Left colon (tissue), 2 donors: ENCODE data around the gene FRZB. TPM values are rescaled to one million over a fixed set of nuclear protein-coding genes. Genes with fewer than 3 reads are reported as not detected.

Source experiments
- ATAC-seq: fragments of 200-7000 bp; cut with Tn5 transposase; one replicate; pipeline ENCODE4 v1.9.1; 2020; ENCODE audit warnings: mild to moderate bottlenecking, moderate library complexity
- DNase-seq, 2 donors: peaks; one replicate each; pipeline ENCODE4 v3.0.0-alpha.2; 2020
- intact Hi-C, 2 donors: fragments of 100-400 bp; cut with DNase I in 1 of 2; cut with micrococcal nuclease in 1 of 2; formaldehyde crosslinking; loops; one replicate each; pipeline versions ENCODE4 v1.11.2 to v1.14.0; 2022; cut with DNase I, micrococcal nuclease
- long read RNA-seq: library from polyadenylated mRNA; unstranded; transcript quantifications from one replicate; pipeline ENCODE4 v2.0.0, GENCODE V29; 2021
- total RNA-seq, 2 donors: library from RNA; stranded (reverse); fragmentation: NEBNext Ultra II Directional; extraction: Animal tissue kit (Norgen Biotek cat#: 25700); gene quantifications; one replicate each; pipeline ENCODE4 v1.2.1, GENCODE V29; 2021
- donor health status: DM: no; HTN: no; CAD: no.
- donor health status: DM: yes; HTN: yes; CAD: no.

The FRZB gene, protein sequence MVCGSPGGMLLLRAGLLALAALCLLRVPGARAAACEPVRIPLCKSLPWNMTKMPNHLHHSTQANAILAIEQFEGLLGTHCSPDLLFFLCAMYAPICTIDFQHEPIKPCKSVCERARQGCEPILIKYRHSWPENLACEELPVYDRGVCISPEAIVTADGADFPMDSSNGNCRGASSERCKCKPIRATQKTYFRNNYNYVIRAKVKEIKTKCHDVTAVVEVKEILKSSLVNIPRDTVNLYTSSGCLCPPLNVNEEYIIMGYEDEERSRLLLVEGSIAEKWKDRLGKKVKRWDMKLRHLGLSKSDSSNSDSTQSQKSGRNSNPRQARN
- 10 to 100 TPM; 15.2 to 20.5 TPM for total RNA-seq
- long read RNA-seq, transcript FRZB-201 (6 exons, 3,162 nt), result major isoform, 61 of 62 reads
- long read RNA-seq, partial matches to known transcripts, result 0 of 62 reads
- long read RNA-seq, other reads (novel, unspliced or antisense), result 1 of 62 reads

DNA sequence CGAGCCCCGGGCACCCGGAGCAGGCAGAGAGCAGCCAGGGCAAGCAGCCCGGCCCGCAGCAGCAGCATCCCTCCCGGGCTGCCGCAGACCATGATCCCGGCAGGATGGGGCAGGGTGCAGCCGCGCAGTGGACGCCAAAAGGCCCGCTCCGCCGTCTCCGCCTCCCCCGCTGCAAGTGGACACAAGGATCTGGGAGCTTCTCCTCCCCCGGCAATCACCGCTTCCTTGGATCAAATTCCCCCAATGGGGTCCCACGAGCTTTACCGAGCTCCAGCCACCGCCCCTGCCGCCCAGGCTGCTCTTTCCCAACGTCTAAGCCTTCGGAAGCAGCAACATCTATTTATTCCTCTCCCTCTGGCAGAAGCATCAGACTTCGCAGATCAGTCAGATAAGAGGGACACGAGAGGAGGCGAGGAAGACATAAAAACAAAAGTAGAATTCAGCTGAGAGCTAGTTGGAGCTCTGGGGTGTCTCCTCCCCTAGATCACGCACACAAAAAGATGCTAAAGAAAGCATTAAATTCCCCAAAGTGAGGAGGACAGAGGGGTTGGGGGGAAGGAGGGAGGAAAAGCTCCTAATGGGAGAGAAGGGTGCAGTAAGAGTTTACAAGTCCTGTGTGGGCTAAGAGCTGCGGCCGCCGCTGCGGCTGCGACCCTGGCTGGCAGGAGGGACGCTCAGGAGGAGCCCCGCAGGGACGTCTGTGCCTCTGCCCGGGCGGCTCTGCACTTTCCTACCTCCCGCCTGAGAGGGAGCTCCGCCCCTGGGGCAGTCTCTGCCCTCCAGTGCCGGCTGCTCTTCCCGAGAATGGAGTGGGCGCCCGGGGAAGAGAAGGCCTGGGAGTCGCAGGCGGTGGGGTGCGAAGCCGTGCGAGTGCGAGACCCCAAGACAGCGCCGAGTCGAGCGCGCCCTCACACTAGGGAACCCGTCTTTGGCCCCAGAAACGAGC lies at the start of gene FRZB:
Gene FRZB (minus strand): TSS at position 177 of the 946 bp plus-strand sequence. CDS start 85 bp downstream, at position 92.
- ATAC-seq (peak; percentile 80), DNase-seq (peak; percentile 46 to 56)
- intact Hi-C loops, result no loop called here

DNA sequence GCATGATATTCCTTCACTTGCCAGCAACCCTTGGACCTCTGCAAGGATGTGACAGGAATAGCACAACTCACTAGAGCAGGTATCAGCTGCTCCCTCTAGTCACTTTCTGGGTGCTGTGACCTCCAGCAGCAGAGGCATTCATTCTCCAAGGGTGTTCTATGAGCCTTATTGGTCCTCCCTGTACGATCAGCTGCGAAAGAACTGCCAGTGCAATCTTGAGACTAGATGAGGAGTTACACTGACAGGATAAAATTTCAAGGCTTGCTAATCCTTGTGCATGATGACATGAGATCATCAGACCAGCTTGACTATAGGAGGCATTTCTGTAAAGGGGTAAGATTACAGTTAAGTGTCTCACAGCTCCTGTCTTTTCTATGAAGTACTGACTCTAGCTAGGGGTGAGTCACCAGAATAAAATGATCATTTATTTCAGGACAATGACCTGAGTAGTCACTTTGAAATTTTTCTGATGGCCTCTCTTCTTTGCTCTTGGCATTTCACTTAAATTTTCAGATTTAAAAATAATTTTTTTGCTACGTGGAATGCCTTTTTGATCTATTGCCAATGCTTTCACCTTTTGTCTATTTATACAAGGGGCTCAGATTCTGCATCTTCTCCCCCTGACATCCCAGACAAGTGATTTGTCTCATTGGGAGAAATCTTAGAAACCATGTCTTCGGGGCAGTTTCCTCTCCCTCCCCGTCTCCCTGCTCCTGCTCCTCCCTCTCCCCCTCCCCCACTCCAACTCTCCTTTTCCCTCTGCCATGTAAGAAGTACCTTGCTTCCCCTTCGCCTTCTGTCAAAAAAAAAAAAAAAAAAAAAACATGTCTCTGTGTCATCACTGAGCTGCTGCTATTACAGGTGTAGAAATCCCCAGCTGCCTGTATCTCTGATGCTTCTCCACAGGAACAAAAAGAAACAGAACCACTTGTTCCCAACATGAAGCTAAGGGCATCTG lies 49.2 kb upstream of the FRZB start:
- intact Hi-C loops, result no loop called here
- ATAC-seq (no peak), DNase-seq (no peak)

DNA sequence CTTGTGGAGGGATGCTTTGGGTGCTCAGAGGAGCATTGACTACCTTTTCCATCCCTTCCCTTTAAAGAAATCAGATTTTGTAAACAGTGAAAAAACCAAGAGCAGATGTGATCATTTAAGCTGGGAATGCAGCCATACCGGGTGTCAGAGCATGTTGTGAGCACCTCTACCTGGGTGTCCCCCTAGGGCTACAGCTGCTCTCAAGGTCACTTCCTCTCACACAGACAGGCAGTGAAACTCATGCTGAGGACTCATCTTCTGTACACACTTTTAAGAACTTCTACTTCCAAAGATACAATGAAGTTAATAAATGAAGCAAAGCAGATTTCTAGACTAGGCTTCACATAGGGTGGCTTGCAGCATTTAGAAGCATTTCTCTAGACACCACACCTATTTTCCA lies 48.4 kb upstream of the FRZB start:
- ATAC-seq, result no peak
- DNase-seq, result no peak
- intact Hi-C loops, result no loop called here

DNA sequence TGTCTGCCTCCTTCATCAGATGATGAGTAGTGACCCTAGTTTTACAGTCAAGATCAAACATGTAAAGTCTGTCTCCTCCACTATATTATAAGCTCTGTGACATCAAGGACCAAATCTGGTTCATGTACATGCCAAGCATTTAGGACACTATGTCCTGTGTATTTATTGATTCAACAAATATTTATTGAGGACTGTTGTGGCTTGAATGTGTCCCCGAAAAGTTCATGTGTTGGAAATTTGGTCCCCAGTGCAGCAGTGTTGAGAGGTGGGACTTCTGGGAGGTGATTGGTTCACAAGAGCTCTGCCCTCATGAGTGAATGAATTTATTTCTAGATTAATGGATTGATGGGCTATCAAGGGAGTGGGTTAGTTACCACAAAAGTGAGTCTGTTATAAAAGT lies 46.6 kb upstream of the FRZB start:
- no peak for DNase-seq
- intact Hi-C loops, result no loop called here
- ATAC-seq, result no peak

DNA sequence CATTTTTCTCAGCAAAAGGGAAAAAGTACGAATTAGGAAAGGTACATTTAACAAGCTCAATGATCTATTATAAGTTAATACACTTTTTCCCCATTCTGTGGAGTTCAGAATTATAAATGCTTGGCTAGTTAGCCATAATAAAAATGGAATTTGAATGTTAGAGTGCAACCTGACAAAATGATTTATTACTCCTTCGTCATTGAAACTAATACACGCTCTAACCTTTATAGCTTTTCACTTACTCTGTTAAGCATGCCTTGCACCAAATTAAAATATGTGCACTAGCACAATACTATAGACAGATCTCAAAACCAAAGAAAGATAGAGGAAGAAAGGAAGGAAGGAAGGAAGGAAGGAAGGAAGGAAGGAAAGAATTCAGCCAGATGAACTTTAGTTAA lies 46.1 kb upstream of the FRZB start:
- DNase-seq, result no peak
- intact Hi-C loops, result no loop called here
- no peak for ATAC-seq

DNA sequence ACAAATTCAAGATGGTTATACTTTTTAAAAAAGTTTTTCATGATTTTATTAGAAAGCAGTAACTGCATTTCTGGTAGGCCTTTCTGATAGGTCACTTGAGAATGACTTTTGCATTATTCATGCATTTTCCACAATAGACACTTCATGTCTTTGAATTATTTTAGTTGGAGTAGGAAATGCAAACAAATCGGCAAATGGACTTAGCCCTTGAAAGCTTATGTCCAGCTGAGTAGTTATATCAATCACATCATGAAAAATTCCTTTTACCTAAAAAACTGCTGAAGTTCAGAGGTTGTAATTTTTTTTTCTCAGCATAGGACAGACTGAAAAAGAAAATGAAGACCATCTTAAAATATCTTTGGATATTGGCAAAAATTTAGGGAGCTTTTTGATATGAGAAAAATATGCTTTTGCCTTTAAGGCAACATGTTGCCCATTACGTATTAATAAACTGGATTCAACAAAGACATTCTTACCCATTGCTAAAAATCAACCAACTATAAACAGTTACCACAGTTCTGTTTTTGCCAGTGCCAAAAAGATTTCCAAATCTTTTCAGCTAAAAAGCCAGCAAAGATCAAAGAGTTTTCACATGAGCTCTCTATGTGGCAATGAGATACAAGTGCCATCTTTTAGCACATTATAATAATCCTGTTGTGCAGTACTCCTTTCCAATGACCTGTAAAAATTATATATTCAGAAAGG lies 45.5 kb upstream of the FRZB start:
- ATAC-seq (no peak), DNase-seq (no peak)
- intact Hi-C loops, result no loop called here

DNA sequence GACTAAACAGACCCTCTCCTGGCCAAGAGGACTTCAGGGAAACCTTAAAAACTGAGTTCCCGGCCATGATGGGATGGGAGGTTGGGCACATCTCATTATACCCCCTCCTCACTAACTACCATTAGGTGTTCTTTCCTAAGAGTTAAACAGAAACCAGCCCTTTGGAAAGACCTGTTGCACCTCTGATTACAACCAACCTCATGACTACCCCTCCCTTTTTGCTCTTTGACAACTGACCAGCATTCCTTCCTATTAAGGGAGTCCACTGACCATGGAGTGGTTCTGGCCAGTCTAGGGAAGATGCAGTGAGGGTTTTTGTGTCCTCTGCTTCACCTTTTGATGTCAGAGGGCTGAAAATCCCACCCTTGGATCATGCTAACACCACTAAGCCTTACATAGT lies 44.5 kb upstream of the FRZB start:
- no peak for ATAC-seq
- intact Hi-C loops, result no loop called here

DNA sequence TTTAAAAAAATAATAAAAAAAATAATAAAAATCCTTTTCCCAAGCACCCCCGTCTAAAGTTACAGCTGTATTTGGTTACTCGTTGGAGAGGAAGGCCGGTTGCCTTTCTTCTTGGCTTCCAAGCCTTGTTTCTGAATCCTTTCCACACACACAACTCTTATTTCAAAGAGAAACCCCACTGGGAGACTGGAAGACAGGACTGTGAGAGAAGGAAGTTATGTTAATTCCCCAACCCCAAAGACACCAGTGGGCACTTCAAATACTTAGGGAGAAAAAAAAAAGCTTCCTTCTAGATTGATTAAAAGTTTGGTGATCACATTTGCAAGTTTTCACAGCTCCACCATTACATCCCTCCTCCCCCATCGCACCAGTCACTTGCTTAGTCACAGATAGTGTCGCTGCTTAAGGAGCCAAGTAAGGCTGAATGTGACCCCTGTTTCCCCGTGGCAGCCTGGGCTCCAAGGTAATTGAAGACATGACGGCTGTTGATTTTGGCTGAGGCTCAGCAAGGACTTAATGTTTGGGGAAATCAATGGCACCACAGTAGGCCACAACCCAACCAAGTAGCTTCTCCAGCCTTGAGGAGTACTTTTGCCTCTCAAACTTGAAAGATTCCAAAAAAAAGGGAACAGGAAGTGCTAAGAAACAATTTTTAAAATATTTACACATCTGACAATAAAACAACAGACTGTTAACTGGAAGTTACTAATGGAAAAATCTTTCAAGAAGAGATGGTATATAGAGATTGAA lies 40.8 kb upstream of the FRZB start:
- ATAC-seq, result peak; percentile 25
- intact Hi-C loops, result no loop called here

More for the DNA sequence above, 44.5 kb upstream of the FRZB start:
- DNase-seq, result no peak

DNA sequence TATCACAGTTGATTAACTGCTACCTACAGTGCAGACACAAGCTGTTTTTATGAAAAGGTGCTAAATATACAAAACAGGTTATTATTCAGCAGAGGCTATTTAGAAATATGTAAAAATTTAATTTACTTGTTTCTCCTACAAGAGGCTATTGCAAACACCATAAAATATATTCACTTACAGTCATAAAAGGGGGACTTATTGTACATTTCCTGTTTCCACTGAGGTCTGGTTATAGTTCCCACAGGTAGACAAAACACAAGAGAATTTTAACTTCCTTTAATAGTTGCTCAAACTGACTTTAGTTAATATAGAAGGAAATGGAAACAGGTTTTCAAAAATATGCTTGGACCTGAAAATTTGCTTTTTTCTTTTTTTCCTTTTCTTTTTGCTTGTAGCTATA lies 40.0 kb upstream of the FRZB start:
- intact Hi-C loops, result no loop called here
- peak; percentile 67 for ATAC-seq
- no peak for DNase-seq

More for the DNA sequence above, 40.8 kb upstream of the FRZB start:
- DNase-seq, result no peak

DNA sequence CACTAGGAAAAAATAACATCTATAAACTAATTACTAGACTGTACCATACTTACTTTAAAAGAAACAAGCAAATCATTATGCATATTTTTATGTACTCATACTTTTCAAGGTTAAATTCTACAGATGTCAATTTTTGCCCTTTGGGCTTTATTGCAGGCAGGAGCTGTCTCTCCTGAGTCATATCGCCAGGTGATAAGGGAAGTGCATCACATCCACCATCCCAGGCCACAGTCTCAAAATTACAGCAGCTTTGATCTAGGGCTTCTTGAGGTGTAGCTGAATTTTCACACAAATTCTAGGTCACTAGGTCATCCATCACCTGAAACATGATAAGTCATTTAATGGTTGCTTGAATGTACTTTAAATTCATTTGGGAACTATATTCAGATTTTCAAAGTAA lies 38.4 kb upstream of the FRZB start:
- intact Hi-C loops, result no loop called here

DNA sequence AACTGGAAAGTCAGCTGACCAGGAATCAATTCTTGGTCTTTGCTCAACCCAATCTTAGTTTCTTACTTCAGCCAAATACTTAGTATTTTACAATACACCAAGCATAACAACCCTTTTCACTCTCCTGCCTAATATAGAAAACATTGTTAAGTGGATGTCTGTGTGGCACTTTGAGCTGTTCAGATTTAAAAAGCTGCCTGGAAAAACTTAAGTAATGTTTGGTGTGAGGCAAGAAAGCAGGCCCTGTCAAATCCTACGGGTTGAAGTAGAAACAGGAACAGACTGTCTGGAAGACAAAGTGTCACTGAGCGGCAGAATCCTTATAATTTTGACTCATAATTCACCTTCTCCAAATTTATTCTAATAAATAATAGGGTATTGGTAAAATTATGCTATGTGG lies 37.1 kb upstream of the FRZB start:
- no peak for ATAC-seq
- intact Hi-C loops, result no loop called here
- no peak for DNase-seq

More for the DNA sequence above, 38.4 kb upstream of the FRZB start:
- DNase-seq, result no peak
- no peak for ATAC-seq

DNA sequence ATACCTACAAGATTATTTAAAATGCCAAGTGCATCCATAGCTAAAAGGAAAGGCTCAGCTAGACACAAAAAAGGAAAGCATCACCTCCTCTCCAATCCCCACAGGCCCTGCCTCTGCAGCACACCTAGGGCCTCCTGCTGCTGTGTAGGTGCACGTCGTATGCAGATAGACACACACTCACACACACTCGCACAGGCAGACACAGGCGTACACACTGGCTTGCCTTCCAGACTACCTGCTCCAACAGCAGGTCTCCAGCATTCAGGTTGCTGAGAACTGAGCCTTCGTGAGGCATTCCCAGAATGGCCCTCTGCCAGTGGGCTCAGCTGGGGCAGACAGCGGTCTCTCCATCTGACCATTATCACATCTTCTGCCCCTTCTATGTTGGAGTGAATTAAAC lies 35.3 kb upstream of the FRZB start:
- intact Hi-C loops, result no loop called here
- DNase-seq (no peak), ATAC-seq (no peak)

DNA sequence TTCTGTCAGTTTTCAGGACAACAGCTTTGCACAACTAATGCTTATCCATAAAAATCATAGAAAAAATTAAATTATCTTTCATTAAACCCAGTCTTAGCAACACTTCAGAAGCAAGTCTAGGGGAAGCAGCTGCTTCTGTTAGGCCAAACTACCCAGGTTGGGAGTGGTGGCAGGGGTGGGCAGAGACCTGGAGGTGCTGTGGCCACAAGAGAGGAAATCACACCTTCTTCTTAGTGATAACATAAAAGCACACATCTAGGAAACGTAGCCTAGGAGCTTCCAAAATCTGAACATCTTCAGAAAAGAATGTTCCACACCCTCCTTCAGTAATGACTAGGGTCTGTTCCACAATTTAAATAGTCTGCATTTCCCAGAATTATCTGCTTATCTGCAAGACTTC lies 32.3 kb upstream of the FRZB start:
- intact Hi-C loops, result no loop called here
- no peak for ATAC-seq

DNA sequence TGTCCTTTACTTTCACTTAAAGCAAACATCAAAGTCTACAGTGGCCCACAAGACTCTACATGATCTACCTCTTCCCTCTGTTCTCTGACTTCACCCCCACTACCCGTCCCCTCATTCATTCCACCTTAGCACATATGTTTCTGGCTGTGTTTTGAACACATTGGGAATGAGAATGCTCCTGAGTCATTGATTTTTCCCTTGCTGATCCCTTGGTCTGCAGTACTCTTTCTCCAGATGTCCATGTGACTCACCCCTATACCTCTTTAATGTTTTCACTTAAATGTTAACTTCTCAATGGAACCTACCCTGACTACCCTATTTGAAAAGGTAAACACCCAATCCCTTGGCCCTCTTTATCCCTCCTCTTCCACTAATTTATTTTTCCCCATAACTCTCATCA lies 30.7 kb upstream of the FRZB start:
- DNase-seq (no peak), ATAC-seq (no peak)
- intact Hi-C loops, result no loop called here

More for the DNA sequence above, 32.3 kb upstream of the FRZB start:
- no peak for DNase-seq

DNA sequence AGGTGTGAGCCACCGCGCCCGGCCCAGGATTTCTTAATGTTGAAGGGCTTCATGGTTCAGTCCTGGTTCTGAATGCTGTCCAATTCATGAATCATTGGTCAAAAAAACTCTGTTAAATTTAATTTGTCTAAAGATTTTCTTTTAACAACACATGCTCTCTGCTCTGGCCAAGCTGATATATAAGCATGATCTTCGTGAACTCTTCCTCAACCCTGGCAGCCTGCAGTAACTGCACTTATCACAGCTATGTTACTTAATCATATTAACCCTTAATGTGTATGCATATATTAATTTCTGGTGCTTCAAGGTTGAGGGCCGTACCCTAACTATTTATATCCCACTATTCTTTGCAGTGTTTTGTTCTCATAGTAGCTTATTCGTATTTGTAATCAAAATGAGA lies 29.4 kb upstream of the FRZB start:
- intact Hi-C loops, result no loop called here
- DNase-seq, result no peak
- no peak for ATAC-seq

DNA sequence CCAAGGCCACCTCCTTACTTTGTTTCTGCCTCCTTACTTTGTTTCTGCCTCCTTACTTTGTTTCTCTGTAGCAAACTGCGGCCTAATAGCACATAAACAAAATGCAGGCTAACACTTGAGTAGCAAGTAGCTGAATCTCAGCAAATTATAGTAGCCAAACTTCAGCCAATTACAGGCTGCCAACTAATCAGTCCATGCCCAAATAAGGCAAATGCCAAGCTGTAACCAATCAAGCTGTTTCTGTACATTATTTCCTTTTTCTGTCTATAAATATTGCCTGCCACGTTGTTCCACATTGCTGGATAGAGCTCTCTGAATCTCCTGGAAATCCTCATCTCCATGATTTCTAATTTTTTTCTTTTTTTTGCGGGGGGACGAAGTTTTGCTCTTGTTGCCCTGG lies 28.7 kb upstream of the FRZB start:
- no peak for ATAC-seq
- intact Hi-C loops, result no loop called here
- DNase-seq, result no peak

DNA sequence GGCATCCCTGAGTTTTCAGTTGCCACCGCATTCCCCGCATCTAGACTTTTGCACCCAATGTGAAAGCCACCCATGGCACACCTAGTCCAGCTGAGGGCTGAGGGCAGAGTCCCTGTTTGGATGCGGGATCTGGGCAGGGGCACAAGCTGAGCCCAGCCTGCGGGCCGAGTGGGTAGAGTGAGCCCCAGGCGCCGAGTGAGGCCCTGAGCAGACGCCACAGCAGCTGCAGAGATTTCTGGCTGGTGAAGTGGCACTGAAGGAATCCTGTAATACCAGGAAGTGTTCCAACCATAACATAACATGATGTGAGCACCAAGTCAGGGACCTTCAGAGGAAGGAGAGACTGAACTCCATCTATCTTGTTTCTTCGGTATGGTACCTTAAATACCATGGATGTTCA lies 27.7 kb upstream of the FRZB start:
- intact Hi-C loops, result no loop called here
- DNase-seq (no peak), ATAC-seq (no peak)

DNA sequence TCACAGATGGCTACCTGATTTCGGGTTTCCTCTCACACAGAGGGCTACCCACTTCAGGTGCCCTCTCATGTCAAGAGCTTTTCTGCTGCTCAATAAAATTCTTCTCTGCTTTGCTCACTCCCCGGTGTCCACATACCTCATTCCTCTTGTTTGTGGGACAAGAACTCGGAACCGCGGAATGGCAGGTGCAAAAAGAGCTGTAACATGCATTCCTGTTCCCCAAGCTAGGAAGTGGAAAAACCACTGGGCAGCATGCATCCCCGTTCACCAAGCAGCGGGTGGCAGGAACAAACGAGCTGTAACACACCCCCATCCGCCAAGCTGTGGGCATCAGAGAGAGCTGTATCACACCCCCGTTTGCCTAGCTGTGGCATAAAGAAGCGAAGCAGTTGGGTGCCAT lies 27.2 kb upstream of the FRZB start:
- DNase-seq (no peak), ATAC-seq (no peak)
- intact Hi-C loops, result no loop called here
